B cell (primary cell): ENCODE results near the gene AOPEP. TPM values are rescaled to one million over a fixed set of nuclear protein-coding genes. Genes with fewer than 3 reads are reported as not detected.

Experiments
- ATAC-seq: fragments of 200-7000 bp; cut with Tn5 transposase; one replicate; pipeline ENCODE4 v1.10.0; 2021; ENCODE audit warnings: low read depth, mild to moderate bottlenecking, moderate number of reproducible peaks, moderate library complexity
- CTCF ChIA-PET: fragments of 350-600 bp; sonication (Branson Sonifier 250); formaldehyde crosslinking; loops from one replicate; lab custom pipeline; 2021; ENCODE audit warnings: antibody characterized with exemption, inconsistent platforms; lab: Charles Lee
- POLR2A ChIA-PET: fragments of 350-600 bp; sonication (Branson Sonifier 250); formaldehyde crosslinking; loops from one replicate; lab custom pipeline; 2021; ENCODE audit warnings: antibody characterized with exemption; lab: Charles Lee
- DNase-seq: peaks from one replicate; pipeline ENCODE4 v3.0.0; 2013
- H2AFZ ChIP-seq: 2 replicates; pipeline ENCODE4 v1.6.1; 2012; ENCODE audit warnings: mild to moderate bottlenecking, low read depth, low read length; ENCODE audit not compliant: insufficient read depth, poor library complexity, severe bottlenecking
- H3K27ac ChIP-seq, 2 donors: 1 replicate in 1 of 2; 2 replicates in 1 of 2; pipeline ENCODE4 v1.5.1; 2012 to 2013; ENCODE audit warnings: low read length in 2 of 2, mild to moderate bottlenecking in 2 of 2, moderate library complexity in 1 of 2
- H3K27me3 ChIP-seq, 4 experiments: fragments of 200-600 bp in 1 of 4; sonication (generic) in 1 of 4; replicated peaks in 1 of 4; 1 replicate in 2 of 4; 2 replicates in 2 of 4; pipeline versions ENCODE4 v1.6.1 to v1.7.0; 2013 to 2016; ENCODE audit warnings: low read length in 3 of 4, mild to moderate bottlenecking in 2 of 4, mixed read lengths in 1 of 4, moderate library complexity in 1 of 4; ENCODE audit not compliant: insufficient read depth in 4 of 4, control insufficient read depth in 3 of 4; ENCODE audit errors: control extremely low read depth in 1 of 4
- H3K36me3 ChIP-seq, 2 experiments: replicated peaks in 1 of 2; 1 replicate in 1 of 2; 2 replicates in 1 of 2; pipeline versions ENCODE4 v1.6.1 to v1.7.1; 2013; ENCODE audit warnings: low read length in 1 of 2; ENCODE audit not compliant: insufficient read depth in 2 of 2, control insufficient read depth in 1 of 2; ENCODE audit errors: control extremely low read depth in 1 of 2, extremely low read depth in 1 of 2
- H3K4me1 ChIP-seq, 2 donors: fragments of 200-600 bp in 1 of 2; sonication (generic) in 1 of 2; 1 replicate in 1 of 2; 2 replicates in 1 of 2; pipeline versions ENCODE4 v1.5.1 to v1.6.1; 2013 to 2017; ENCODE audit warnings: low read length in 2 of 2; ENCODE audit not compliant: control insufficient read depth in 2 of 2, insufficient read depth in 2 of 2
- H3K4me2 ChIP-seq: replicated peaks from 2 replicates; pipeline ENCODE3; 2012; ENCODE audit warnings: mild to moderate bottlenecking, low read depth, low read length; ENCODE audit not compliant: poor library complexity, severe bottlenecking
- H3K4me3 ChIP-seq, 5 experiments: fragments of 200-600 bp in 1 of 5; sonication (generic) in 1 of 5; 1 replicate in 3 of 5; 2 replicates in 2 of 5; pipeline versions ENCODE4 v1.5.1 to v1.7.0; 2011 to 2016; ENCODE audit warnings: low read length in 4 of 5, mild to moderate bottlenecking in 4 of 5, low read depth in 2 of 5, control low read depth in 1 of 5, moderate library complexity in 1 of 5; ENCODE audit not compliant: insufficient read depth in 1 of 5; ENCODE audit errors: control extremely low read depth in 1 of 5, extremely low read depth in 1 of 5
- H3K79me2 ChIP-seq: fragments of 200-600 bp; sonication (generic); one replicate; pipeline ENCODE4 v1.6.0; 2016; ENCODE audit warnings: low read length; ENCODE audit not compliant: control insufficient read depth, insufficient read depth
- H3K9ac ChIP-seq: fragments of 200-600 bp; sonication (generic); 2 replicates; pipeline ENCODE4 v1.6.1; 2017; ENCODE audit warnings: mild to moderate bottlenecking, low read length, moderate library complexity
- H3K9me3 ChIP-seq, 3 donors: one replicate each; pipeline versions ENCODE4 v1.6.1 to v1.7.1; 2013; ENCODE audit warnings: low read length in 2 of 3; ENCODE audit not compliant: control insufficient read depth in 2 of 3, insufficient read depth in 1 of 3; ENCODE audit errors: control extremely low read depth in 1 of 3
- H4K20me1 ChIP-seq: 2 replicates; pipeline ENCODE4 v1.6.0; 2012; ENCODE audit warnings: mild to moderate bottlenecking, low read length; ENCODE audit not compliant: insufficient read depth, control insufficient read depth, poor library complexity, severe bottlenecking
- H3K27ac Mint-ChIP-seq: one replicate; pipeline ENCODE4 v1.8.0; 2021; ENCODE audit warnings: mixed read lengths
- H3K27me3 Mint-ChIP-seq: one replicate; pipeline ENCODE4 v1.8.0; 2021; ENCODE audit warnings: mixed read lengths
- H3K4me1 Mint-ChIP-seq: one replicate; pipeline ENCODE4 v1.8.0; 2021; ENCODE audit warnings: mixed read lengths
- H3K4me3 Mint-ChIP-seq: one replicate; pipeline ENCODE4 v1.8.0; 2021; ENCODE audit warnings: mixed read lengths
- H3K9me3 Mint-ChIP-seq: one replicate; pipeline ENCODE4 v1.8.0; 2022; ENCODE audit warnings: mixed read lengths; ENCODE audit not compliant: insufficient read depth
- CTCF ChIP-seq: fragments of 200-600 bp; IDR thresholded peaks from one replicate; pipeline ENCODE4 v1.8.0; 2022; ENCODE audit warnings: antibody characterized with exemption, mild to moderate bottlenecking
- EZH2 ChIP-seq: IDR thresholded peaks from 2 replicates; pipeline ENCODE4 v1.6.1; 2012; ENCODE audit warnings: borderline replicate concordance, low read depth, mild to moderate bottlenecking, moderate library complexity, low read length; ENCODE audit not compliant: insufficient read depth, poor library complexity, severe bottlenecking
- WGBS: methylation state at CpG from one replicate; pipeline ENCODE4 v1.1.5; 2013; ENCODE audit warnings: missing lambda C conversion rate; ENCODE audit not compliant: insufficient coverage; 5-methylcytosine and 5-hydroxymethylcytosine counted together
- intact Hi-C: fragments of 100-400 bp; cut with micrococcal nuclease; formaldehyde crosslinking; loops from one replicate; pipeline ENCODE4 v1.10.0; 2022
- polyA plus RNA-seq: library from polyadenylated mRNA; depleted of rRNA; stranded (reverse); fragments of >200 nt; gene quantifications from 2 replicates; pipeline ENCODE4 v1.2.3, GENCODE V29; 2012
- total RNA-seq, 2 donors: library from RNA; stranded (reverse); fragments of 120-200 nt in 1 of 2; gene quantifications; 1 replicate in 1 of 2; 2 replicates in 1 of 2; pipeline versions ENCODE4 v1.2.3 to v1.2.4, GENCODE V29; 2013 to 2022

AOPEP gene
- total and polyA plus RNA-seq, 2 donors (not counting 1 experiment from before 2014, with no cell fraction given) = 5.1 to 35.8 TPM

GRCh38 chr9:95061916-95062595 lies 335.6 kb downstream of the AOPEP start:
- ChIA-PET CTCF (interaction anchor here (1.0 kb wide), 1 partner anchor 60 kb away, joined by 4 read pairs; no protein-coding TSS in a partner anchor), POLR2A (no interaction called here)
- Histone ChIP-seq H3K27ac (no peak overlapping the region), H3K4me3 (no peak overlapping the region), H3K36me3 (no peaks in the 10 kb centered on the region), H3K4me1 (no peaks in the 10 kb centered on the region), H3K79me2 (no peaks in the 10 kb centered on the region), H3K27me3 (no peaks in the 10 kb centered on the region), H2AFZ (no peak overlapping the region), H3K9me3 (no peaks in the 10 kb centered on the region), H3K4me2 (no peak overlapping the region), H4K20me1 (no peaks in the 10 kb centered on the region), H3K9ac (no peak overlapping the region)
- no peak for TF ChIP-seq CTCF
- TF ChIP-seq EZH2 = no peak
- H3K4me1 Mint-ChIP-seq = no peaks in the 10 kb centered on the region
- no peak overlapping the region for H3K27ac Mint-ChIP-seq
- ATAC-seq (no peak), DNase-seq (no peak)
- no peaks in the 10 kb centered on the region for H3K9me3 Mint-ChIP-seq
- no peak overlapping the region for H3K4me3 Mint-ChIP-seq
- 73% methylated on average over 8 of the region's 13 CpGs for whole genome bisulfite sequencing
- H3K27me3 Mint-ChIP-seq = no peaks in the 10 kb centered on the region
- intact Hi-C loops = no loop called here

- Mint-ChIP-seq H3K9me3 (no peaks in the 10 kb centered on the region), H3K4me3 (no peak overlapping the region), H3K27ac (no peak overlapping the region), H3K4me1 (no peaks in the 10 kb centered on the region), H3K27me3 (no peaks in the 10 kb centered on the region)
- no peak overlapping the region for H3K9ac ChIP-seq
- H3K9me3 ChIP-seq = no peaks in the 10 kb centered on the region
- POLR2A ChIA-PET = no interaction called here
- H3K4me1 ChIP-seq = no peaks in the 10 kb centered on the region
- CTCF ChIA-PET = interaction anchor here (1.0 kb wide), 1 partner anchor 59 kb away, joined by 4 read pairs; no protein-coding TSS in a partner anchor
- WGBS = 88% methylated on average over 6 of the region's 7 CpGs
- no peak overlapping the region for H3K4me2 ChIP-seq
- DNase-seq (no peak), ATAC-seq (no peak)
- H4K20me1 ChIP-seq = no peaks in the 10 kb centered on the region
- no peak overlapping the region for H3K27ac ChIP-seq
- H3K27me3 ChIP-seq = no peaks in the 10 kb centered on the region
- TF ChIP-seq EZH2 (no peak), CTCF (no peak)
- intact Hi-C loops = no loop called here
- no peak overlapping the region for H3K4me3 ChIP-seq
- no peaks in the 10 kb centered on the region for H3K79me2 ChIP-seq
- H3K36me3 ChIP-seq = no peaks in the 10 kb centered on the region
- H2AFZ ChIP-seq = no peak overlapping the region
Measured at GRCh38 chr9:95062596-95063065, 336.1 kb downstream of the AOPEP start.
